IPS-15b (cell line): Measurements from ENCODE around the gene MAP3K9.
"Not testable (repeated sequence)": the region's sequence is repeated elsewhere in the genome, so short reads cannot be mapped to it uniquely, and the experiment has no call there.

Source experiments
- H3K27me3 ChIP-seq: one replicate; pipeline ENCODE4 v1.6.1; 2013; ENCODE audit warnings: low read length; ENCODE audit not compliant: control insufficient read depth, insufficient read depth
- H3K36me3 ChIP-seq: one replicate; pipeline ENCODE4 v1.6.1; 2013; ENCODE audit warnings: low read length; ENCODE audit not compliant: control insufficient read depth, insufficient read depth
- H3K4me1 ChIP-seq: one replicate; pipeline ENCODE4 v1.6.1; 2013; ENCODE audit warnings: mild to moderate bottlenecking, low read length; ENCODE audit not compliant: control insufficient read depth, insufficient read depth
- H3K4me3 ChIP-seq: one replicate; pipeline ENCODE4 v1.5.1; 2013; ENCODE audit warnings: low read depth, low read length
- H3K9ac ChIP-seq: one replicate; pipeline ENCODE4 v1.6.1; 2013; ENCODE audit warnings: low read depth, mild to moderate bottlenecking, low read length
- H3K9me3 ChIP-seq: one replicate; pipeline ENCODE4 v1.6.1; 2013; ENCODE audit warnings: mild to moderate bottlenecking, low read length; ENCODE audit not compliant: control insufficient read depth, insufficient read depth

The MAP3K9 gene

GRCh38 chr14:70809225-70810219, at the start of gene MAP3K9:
Gene MAP3K9, minus strand, starts transcription at chr14:70809513. Its CDS starts 342 bp downstream, at chr14:70809171.
- H3K36me3 ChIP-seq = peaks cover 2% of the 10 kb centered on the region
- no peaks in the 10 kb centered on the region for H3K27me3 ChIP-seq
- H3K4me1 ChIP-seq = peaks cover 20% of the 10 kb centered on the region
- peak within 1 kb of the TSS; percentile 80 for H3K4me3 ChIP-seq
- no peaks in the 10 kb centered on the region for H3K9me3 ChIP-seq
- H3K9ac ChIP-seq = peak within 1 kb of the TSS; percentile 57

DNA sequence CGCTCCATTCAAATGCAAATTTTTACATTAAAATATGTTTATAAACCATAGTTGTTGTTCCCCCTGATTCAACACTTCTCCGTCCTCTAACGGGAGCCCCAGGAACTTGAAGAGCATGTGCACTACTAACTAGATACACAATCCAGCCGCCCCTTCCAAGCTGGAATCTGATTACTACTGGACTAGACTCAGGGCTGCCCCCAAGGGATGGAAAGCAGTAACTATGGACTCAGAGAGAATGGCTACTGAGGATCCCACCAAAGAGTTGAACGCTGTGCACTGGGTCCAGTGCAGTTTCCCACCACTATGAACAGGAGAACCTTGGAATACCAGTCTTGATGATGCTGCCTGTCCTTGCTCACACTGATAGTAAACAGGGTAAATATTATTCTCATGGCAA, 49.3 kb upstream of the MAP3K9 start:
- no peak overlapping the region for H3K9ac ChIP-seq
- H3K9me3 ChIP-seq = no peaks in the 10 kb centered on the region
- H3K27me3 ChIP-seq = no peaks in the 10 kb centered on the region
- H3K36me3 ChIP-seq = no peaks in the 10 kb centered on the region
- H3K4me3 ChIP-seq = no peak overlapping the region
- no peaks in the 10 kb centered on the region for H3K4me1 ChIP-seq

- no peaks in the 10 kb centered on the region for H3K27me3 ChIP-seq
- H3K4me1 ChIP-seq = no peaks in the 10 kb centered on the region
- H3K36me3 ChIP-seq = no peaks in the 10 kb centered on the region
Measured at GRCh38 chr14:70857496-70857890, 48.2 kb upstream of the MAP3K9 start.

GRCh38 chr14:70856851-70857495, 47.7 kb upstream of the MAP3K9 start:
- Histone ChIP-seq H3K4me1 (no peaks in the 10 kb centered on the region), H3K9me3 (no peaks in the 10 kb centered on the region), H3K36me3 (no peaks in the 10 kb centered on the region), H3K27me3 (no peaks in the 10 kb centered on the region), H3K9ac (no peak overlapping the region), H3K4me3 (no peak overlapping the region)

More at GRCh38 chr14:70857496-70857890, 48.2 kb upstream of the MAP3K9 start:
- Histone ChIP-seq H3K4me3 (no peak overlapping the region), H3K9ac (no peak overlapping the region), H3K9me3 (no peaks in the 10 kb centered on the region)

DNA sequence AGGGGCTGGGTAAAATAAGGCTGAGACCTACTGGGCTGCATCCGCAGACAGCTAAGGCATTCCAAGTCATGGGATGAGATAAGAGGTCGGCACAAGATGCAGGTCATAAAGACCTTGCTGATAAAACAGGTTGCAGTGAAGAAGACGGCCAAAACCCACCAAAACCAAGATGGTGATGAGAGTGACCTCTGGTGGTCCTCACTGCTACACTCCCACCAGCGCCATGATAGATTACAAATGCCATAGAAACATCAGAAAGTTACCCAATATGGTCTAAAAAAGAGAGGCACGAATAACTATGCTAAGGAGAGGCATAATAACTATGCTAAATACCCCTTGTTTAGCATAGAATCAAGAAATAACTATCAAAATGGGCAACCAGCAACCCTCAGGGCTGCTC, 46.2 kb upstream of the MAP3K9 start:
- H3K9me3 ChIP-seq = no peaks in the 10 kb centered on the region
- no peaks in the 10 kb centered on the region for H3K27me3 ChIP-seq
- H3K4me1 ChIP-seq = no peaks in the 10 kb centered on the region
- no peaks in the 10 kb centered on the region for H3K36me3 ChIP-seq
- no peak overlapping the region for H3K9ac ChIP-seq
- no peak overlapping the region for H3K4me3 ChIP-seq

DNA sequence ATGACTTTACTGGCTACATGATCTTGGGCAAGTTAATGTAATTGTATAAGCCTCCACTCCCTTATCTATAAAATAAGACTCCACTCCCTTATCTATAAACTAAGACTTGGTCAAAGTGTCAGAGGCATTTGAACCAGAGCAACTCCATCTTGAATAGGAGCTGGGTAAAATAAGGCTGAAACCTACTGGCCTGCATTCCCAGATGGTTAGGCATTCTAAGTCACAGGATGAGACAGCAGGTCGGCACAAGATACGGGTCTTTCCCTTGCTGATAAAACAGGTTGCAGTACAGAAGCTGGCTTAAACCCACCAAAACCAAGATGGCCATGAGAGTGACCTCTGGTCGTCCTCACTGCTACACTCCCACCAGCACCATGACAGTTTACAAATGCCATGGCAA, 44.3 kb upstream of the MAP3K9 start:
- H3K4me1 ChIP-seq, H3K9me3 ChIP-seq, H3K27me3 ChIP-seq, H3K9ac ChIP-seq, H3K4me3 ChIP-seq, H3K36me3 ChIP-seq: not testable (repeated sequence)

DNA sequence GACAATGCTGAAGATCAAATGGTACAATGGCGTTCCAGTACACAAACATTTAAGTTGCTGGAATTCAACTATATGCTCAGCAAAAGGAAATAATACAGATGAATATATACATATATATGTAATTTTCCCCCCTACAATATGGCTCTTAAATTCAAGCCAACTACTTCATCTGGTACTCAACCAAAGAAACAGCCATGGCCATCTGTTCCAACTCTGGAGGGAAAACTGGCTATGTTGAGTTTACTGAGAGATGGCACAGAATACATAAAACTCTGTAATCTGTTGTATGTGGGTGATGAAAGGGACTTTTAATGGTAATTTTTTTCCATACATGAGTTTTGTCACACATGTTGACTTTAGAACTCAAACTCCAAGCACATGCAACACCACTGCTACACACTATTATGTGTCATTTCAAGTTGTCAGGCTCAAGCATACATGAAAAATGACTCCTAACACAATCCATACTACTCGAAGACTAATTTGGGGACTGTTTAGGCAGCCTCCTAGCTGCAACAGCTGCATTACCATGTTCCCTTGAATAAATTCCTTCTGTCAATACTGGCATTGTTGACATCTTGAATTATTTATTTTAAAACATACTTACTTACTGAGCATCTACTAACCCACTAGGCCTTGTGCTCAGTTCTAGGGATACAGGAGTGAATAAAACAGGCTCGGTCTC, 38.2 kb upstream of the MAP3K9 start:
- Histone ChIP-seq H3K4me1 (no peaks in the 10 kb centered on the region), H3K36me3 (no peaks in the 10 kb centered on the region), H3K9me3 (no peaks in the 10 kb centered on the region), H3K9ac (no peak overlapping the region), H3K4me3 (no peak overlapping the region), H3K27me3 (no peaks in the 10 kb centered on the region)

DNA sequence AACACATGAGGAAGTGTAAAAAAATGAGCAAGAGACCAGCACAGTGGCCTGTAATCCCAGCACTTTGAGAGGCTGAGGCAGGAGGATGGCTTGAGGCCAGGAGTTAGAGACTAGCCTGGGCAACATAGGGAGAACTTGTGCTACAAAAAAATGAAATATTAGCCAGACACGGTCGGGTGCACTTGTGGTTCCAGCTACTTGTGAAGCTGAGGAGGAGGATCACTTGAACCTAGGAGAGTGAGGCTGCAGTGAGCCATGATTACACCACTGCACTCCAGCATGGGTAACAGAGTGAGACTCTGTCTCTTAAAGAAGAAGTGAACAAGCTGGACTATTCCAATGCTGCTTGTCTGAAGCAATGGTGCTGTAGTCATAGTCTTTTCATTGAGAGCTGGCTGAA, 36.3 kb upstream of the MAP3K9 start:
- Histone ChIP-seq H3K4me1 (no peaks in the 10 kb centered on the region), H3K9ac (no peak overlapping the region), H3K36me3 (no peaks in the 10 kb centered on the region), H3K27me3 (no peaks in the 10 kb centered on the region), H3K4me3 (no peak overlapping the region), H3K9me3 (no peaks in the 10 kb centered on the region)

GRCh38 chr14:70842851-70843462, 33.6 kb upstream of the MAP3K9 start:
- H3K9me3 ChIP-seq = no peaks in the 10 kb centered on the region
- H3K4me3 ChIP-seq = no peak overlapping the region
- no peaks in the 10 kb centered on the region for H3K27me3 ChIP-seq
- no peaks in the 10 kb centered on the region for H3K4me1 ChIP-seq
- H3K36me3 ChIP-seq = no peaks in the 10 kb centered on the region
- no peak overlapping the region for H3K9ac ChIP-seq

- no peaks in the 10 kb centered on the region for H3K27me3 ChIP-seq
- no peaks in the 10 kb centered on the region for H3K4me1 ChIP-seq
- H3K4me3 ChIP-seq = no peak overlapping the region
- no peak overlapping the region for H3K9ac ChIP-seq
- no peaks in the 10 kb centered on the region for H3K36me3 ChIP-seq
- H3K9me3 ChIP-seq = no peaks in the 10 kb centered on the region
Measured at GRCh38 chr14:70838076-70838475, 28.8 kb upstream of the MAP3K9 start.

DNA sequence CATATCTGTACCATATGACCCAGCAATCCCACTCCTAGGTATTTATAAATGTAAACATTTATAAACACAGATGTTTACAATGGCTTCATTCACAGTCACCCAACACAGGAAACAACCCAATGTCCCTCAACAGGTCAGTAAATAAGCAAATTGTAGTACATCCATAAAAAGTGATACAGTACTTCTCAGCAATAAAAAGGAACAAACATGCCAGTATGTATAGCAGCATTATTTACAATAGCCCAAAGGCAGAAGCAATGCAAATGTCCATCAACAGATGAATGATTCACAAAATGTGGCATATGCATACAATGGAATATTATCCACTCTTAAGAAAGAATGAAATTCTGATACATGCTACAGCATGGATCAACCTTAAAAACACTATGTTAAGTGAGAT, 27.6 kb upstream of the MAP3K9 start:
- no peaks in the 10 kb centered on the region for H3K36me3 ChIP-seq
- H3K9me3 ChIP-seq = no peaks in the 10 kb centered on the region
- H3K27me3 ChIP-seq = no peaks in the 10 kb centered on the region
- no peak overlapping the region for H3K9ac ChIP-seq
- H3K4me1 ChIP-seq = no peaks in the 10 kb centered on the region
- no peak overlapping the region for H3K4me3 ChIP-seq
